ENCODE results near the gene CYP2S1. TPM values are rescaled to one million over a fixed set of nuclear protein-coding genes. Genes with fewer than 3 reads are reported as not detected.

CYP2S1 gene
- total and polyA plus RNA-seq, 8 donors = 2.6 to 22.5 (median 4.2) TPM

DNA sequence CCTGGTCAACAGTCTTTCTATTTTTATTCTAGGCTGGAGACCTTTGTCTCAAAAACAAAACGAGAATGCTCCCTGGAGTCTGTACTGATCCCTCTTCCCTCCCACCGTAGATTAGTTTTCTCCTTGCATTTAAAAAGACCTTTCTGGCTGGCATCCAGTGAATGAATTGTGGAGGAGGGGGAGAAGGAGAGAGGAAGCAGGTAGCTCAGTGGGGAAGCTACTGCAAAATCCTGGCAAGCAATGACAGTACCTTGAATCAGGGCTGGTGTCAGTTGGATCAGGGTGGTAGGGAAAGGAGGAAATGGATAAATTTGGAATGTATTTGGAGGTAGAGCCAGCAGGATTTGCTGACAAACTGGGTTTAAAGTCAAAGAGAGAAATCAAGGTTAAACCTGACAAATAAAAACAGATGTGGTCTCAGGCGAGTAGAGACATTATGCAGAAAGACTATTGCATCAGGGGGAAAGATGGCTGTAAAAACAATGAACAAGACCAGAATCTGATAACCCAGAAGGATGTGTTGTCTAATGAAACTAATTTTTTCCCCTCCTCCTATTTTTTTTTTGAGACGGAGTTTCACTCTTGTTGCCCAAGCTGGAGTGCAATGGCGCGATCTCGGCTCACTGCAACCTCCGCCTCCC, 3.5 kb upstream of the CYP2S1 start:
- H3K4me3 ChIP-seq = no peak overlapping the region
- no peaks in the 10 kb centered on the region for H3K9me3 ChIP-seq
- no peak for TF ChIP-seq CTCF (IDR thresholded peaks at IDR 0.05)
- no peak overlapping the region for H3K27ac ChIP-seq
- DNase-seq = no peak
- H3K27me3 ChIP-seq = peaks cover 7 to 40% of the 10 kb centered on the region in 2 donors
- intact Hi-C loops (cut with DNase I) = no loop called here
- no peaks in the 10 kb centered on the region for H3K36me3 ChIP-seq
- H3K4me1 ChIP-seq = peaks cover 5 to 21% of the 10 kb centered on the region in 2 donors
- no peak for ATAC-seq

DNA sequence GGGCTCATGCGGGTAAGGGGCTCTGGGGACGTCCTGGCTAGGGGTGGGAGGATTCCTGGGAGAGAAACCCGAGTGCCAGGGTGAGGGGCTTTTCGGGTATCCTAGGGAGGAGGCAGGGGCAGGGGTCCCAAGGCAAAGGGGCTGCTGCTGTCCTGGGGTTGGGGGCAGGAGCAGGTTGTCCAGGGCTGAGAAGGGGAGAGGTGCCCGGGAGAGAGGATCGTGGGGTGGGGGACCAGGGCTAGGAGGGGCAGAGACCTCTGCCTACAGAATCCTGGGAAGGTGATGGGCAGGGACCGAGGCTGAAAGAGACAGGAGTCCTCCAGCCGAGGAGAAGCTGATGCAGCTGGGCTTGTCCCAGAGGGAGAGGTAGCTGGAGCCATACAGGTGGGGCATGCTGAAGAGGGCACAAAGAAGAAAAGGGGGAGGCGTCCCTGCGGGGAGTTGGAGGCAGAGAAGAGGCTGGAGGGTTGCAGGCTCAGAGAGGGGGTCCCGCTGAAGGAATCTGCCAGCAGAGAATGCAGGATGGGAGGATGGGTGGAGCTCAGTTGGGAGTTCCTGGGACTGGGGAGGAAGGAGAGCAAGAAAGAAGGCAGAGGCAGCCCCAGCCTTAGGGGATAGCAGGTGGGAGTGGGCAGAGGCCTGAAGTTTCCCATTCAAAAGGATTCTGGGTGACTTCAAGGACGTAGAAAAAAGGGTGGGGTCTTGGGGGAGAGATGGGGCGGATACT, 574 bp downstream of the CYP2S1 start:
- no peak overlapping the region for H3K27ac ChIP-seq
- ATAC-seq = peak; percentile 40
- no peaks in the 10 kb centered on the region for H3K36me3 ChIP-seq

DNA sequence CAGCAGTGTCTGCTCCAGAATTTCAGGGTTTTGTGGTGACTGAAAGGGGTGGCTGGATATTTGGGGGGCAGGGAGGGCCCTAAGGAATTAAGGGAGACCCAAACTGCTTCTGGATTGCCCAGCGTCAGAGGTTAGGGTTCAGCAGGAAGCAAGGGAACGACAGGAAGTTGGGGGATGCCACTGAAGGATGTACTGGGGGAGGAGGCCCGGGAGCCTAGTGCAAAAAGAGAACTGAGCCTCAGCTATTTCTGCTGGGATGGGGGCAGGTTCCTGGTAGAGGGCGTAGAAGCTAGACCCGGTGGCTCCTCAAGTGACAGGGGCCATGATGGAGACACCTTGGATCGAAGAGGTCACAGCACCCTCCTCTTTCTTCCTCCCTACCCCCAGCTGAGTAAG, 1.1 kb downstream of the CYP2S1 start:
- no peak for ATAC-seq
- Histone ChIP-seq H3K27ac (no peak overlapping the region), H3K27me3 (peaks cover 7 to 42% of the 10 kb centered on the region in 2 donors), H3K4me3 (peak overlapping the region in 1 of 2 donors; percentile 45), H3K36me3 (no peaks in the 10 kb centered on the region), H3K4me1 (peaks cover 5 to 27% of the 10 kb centered on the region in 2 donors), H3K9me3 (no peaks in the 10 kb centered on the region)
- intact Hi-C loops (cut with DNase I) = no loop called here
- no peak for TF ChIP-seq CTCF (IDR thresholded peaks at IDR 0.05)
- no peak for DNase-seq

More for the DNA sequence above, 574 bp downstream of the CYP2S1 start:
- DNase-seq = no peak
- no peak for TF ChIP-seq CTCF (IDR thresholded peaks at IDR 0.05)
- Histone ChIP-seq H3K27me3 (peaks cover 7 to 42% of the 10 kb centered on the region in 2 donors), H3K4me1 (peaks cover 5 to 27% of the 10 kb centered on the region in 2 donors), H3K9me3 (no peaks in the 10 kb centered on the region), H3K4me3 (peak overlapping the region; percentile 27 to 45)
- intact Hi-C loops (cut with DNase I) = no loop called here

- Histone ChIP-seq H3K27ac (no peak overlapping the region), H3K4me3 (no peak overlapping the region), H3K4me1 (peaks cover 5 to 27% of the 10 kb centered on the region in 2 donors), H3K9me3 (no peaks in the 10 kb centered on the region), H3K36me3 (no peaks in the 10 kb centered on the region), H3K27me3 (peaks cover 7 to 35% of the 10 kb centered on the region in 2 donors)
- no peak for TF ChIP-seq CTCF (IDR thresholded peaks at IDR 0.05)
- ATAC-seq = peak; percentile 9
- DNase-seq = no peak
- intact Hi-C loops (cut with DNase I) = no loop called here
Observed at GRCh38 chr19:41195675-41196497, 2.9 kb downstream of the CYP2S1 start.

GRCh38 chr19:41198559-41198958, 5.5 kb downstream of the CYP2S1 start:
- Histone ChIP-seq H3K9me3 (no peaks in the 10 kb centered on the region), H3K4me1 (peaks cover 0 to 15% of the 10 kb centered on the region in 2 donors), H3K36me3 (no peaks in the 10 kb centered on the region), H3K27me3 (peaks cover 0 to 11% of the 10 kb centered on the region in 2 donors), H3K27ac (no peak overlapping the region), H3K4me3 (no peak overlapping the region)
- TF ChIP-seq CTCF (IDR thresholded peaks at IDR 0.05) = no peak
- DNase-seq = no peak
- intact Hi-C loops (cut with DNase I) = no loop called here
- ATAC-seq = no peak

All from left lung (tissue), 10 donors.